B cell (primary cell): ENCODE measurements around the gene PTGER2. TPM values are rescaled to one million over a fixed set of nuclear protein-coding genes. Genes with fewer than 3 reads are reported as not detected.

Experiments used
- ATAC-seq: fragments of 200-7000 bp; cut with Tn5 transposase; one replicate; pipeline ENCODE4 v1.10.0; 2021; ENCODE audit warnings: low read depth, mild to moderate bottlenecking, moderate number of reproducible peaks, moderate library complexity
- CTCF ChIA-PET: fragments of 350-600 bp; sonication (Branson Sonifier 250); formaldehyde crosslinking; loops from one replicate; lab custom pipeline; 2021; ENCODE audit warnings: antibody characterized with exemption, inconsistent platforms; lab: Charles Lee
- POLR2A ChIA-PET: fragments of 350-600 bp; sonication (Branson Sonifier 250); formaldehyde crosslinking; loops from one replicate; lab custom pipeline; 2021; ENCODE audit warnings: antibody characterized with exemption; lab: Charles Lee
- DNase-seq: peaks from one replicate; pipeline ENCODE4 v3.0.0; 2013
- H2AFZ ChIP-seq: 2 replicates; pipeline ENCODE4 v1.6.1; 2012; ENCODE audit warnings: mild to moderate bottlenecking, low read depth, low read length; ENCODE audit not compliant: insufficient read depth, poor library complexity, severe bottlenecking
- H3K27ac ChIP-seq, 2 donors: 1 replicate in 1 of 2; 2 replicates in 1 of 2; pipeline ENCODE4 v1.5.1; 2012 to 2013; ENCODE audit warnings: low read length in 2 of 2, mild to moderate bottlenecking in 2 of 2, moderate library complexity in 1 of 2
- H3K27me3 ChIP-seq, 4 experiments: fragments of 200-600 bp in 1 of 4; sonication (generic) in 1 of 4; replicated peaks in 1 of 4; 1 replicate in 2 of 4; 2 replicates in 2 of 4; pipeline versions ENCODE4 v1.6.1 to v1.7.0; 2013 to 2016; ENCODE audit warnings: low read length in 3 of 4, mild to moderate bottlenecking in 2 of 4, mixed read lengths in 1 of 4, moderate library complexity in 1 of 4; ENCODE audit not compliant: insufficient read depth in 4 of 4, control insufficient read depth in 3 of 4; ENCODE audit errors: control extremely low read depth in 1 of 4
- H3K36me3 ChIP-seq, 2 experiments: replicated peaks in 1 of 2; 1 replicate in 1 of 2; 2 replicates in 1 of 2; pipeline versions ENCODE4 v1.6.1 to v1.7.1; 2013; ENCODE audit warnings: low read length in 1 of 2; ENCODE audit not compliant: insufficient read depth in 2 of 2, control insufficient read depth in 1 of 2; ENCODE audit errors: control extremely low read depth in 1 of 2, extremely low read depth in 1 of 2
- H3K4me1 ChIP-seq, 2 donors: fragments of 200-600 bp in 1 of 2; sonication (generic) in 1 of 2; 1 replicate in 1 of 2; 2 replicates in 1 of 2; pipeline versions ENCODE4 v1.5.1 to v1.6.1; 2013 to 2017; ENCODE audit warnings: low read length in 2 of 2; ENCODE audit not compliant: control insufficient read depth in 2 of 2, insufficient read depth in 2 of 2
- H3K4me2 ChIP-seq: replicated peaks from 2 replicates; pipeline ENCODE3; 2012; ENCODE audit warnings: mild to moderate bottlenecking, low read depth, low read length; ENCODE audit not compliant: poor library complexity, severe bottlenecking
- H3K4me3 ChIP-seq, 5 experiments: fragments of 200-600 bp in 1 of 5; sonication (generic) in 1 of 5; 1 replicate in 3 of 5; 2 replicates in 2 of 5; pipeline versions ENCODE4 v1.5.1 to v1.7.0; 2011 to 2016; ENCODE audit warnings: low read length in 4 of 5, mild to moderate bottlenecking in 4 of 5, low read depth in 2 of 5, control low read depth in 1 of 5, moderate library complexity in 1 of 5; ENCODE audit not compliant: insufficient read depth in 1 of 5; ENCODE audit errors: control extremely low read depth in 1 of 5, extremely low read depth in 1 of 5
- H3K79me2 ChIP-seq: fragments of 200-600 bp; sonication (generic); one replicate; pipeline ENCODE4 v1.6.0; 2016; ENCODE audit warnings: low read length; ENCODE audit not compliant: control insufficient read depth, insufficient read depth
- H3K9ac ChIP-seq: fragments of 200-600 bp; sonication (generic); 2 replicates; pipeline ENCODE4 v1.6.1; 2017; ENCODE audit warnings: mild to moderate bottlenecking, low read length, moderate library complexity
- H3K9me3 ChIP-seq, 3 donors: one replicate each; pipeline versions ENCODE4 v1.6.1 to v1.7.1; 2013; ENCODE audit warnings: low read length in 2 of 3; ENCODE audit not compliant: control insufficient read depth in 2 of 3, insufficient read depth in 1 of 3; ENCODE audit errors: control extremely low read depth in 1 of 3
- H4K20me1 ChIP-seq: 2 replicates; pipeline ENCODE4 v1.6.0; 2012; ENCODE audit warnings: mild to moderate bottlenecking, low read length; ENCODE audit not compliant: insufficient read depth, control insufficient read depth, poor library complexity, severe bottlenecking
- H3K27ac Mint-ChIP-seq: one replicate; pipeline ENCODE4 v1.8.0; 2021; ENCODE audit warnings: mixed read lengths
- H3K27me3 Mint-ChIP-seq: one replicate; pipeline ENCODE4 v1.8.0; 2021; ENCODE audit warnings: mixed read lengths
- H3K4me1 Mint-ChIP-seq: one replicate; pipeline ENCODE4 v1.8.0; 2021; ENCODE audit warnings: mixed read lengths
- H3K4me3 Mint-ChIP-seq: one replicate; pipeline ENCODE4 v1.8.0; 2021; ENCODE audit warnings: mixed read lengths
- H3K9me3 Mint-ChIP-seq: one replicate; pipeline ENCODE4 v1.8.0; 2022; ENCODE audit warnings: mixed read lengths; ENCODE audit not compliant: insufficient read depth
- CTCF ChIP-seq: fragments of 200-600 bp; IDR thresholded peaks from one replicate; pipeline ENCODE4 v1.8.0; 2022; ENCODE audit warnings: antibody characterized with exemption, mild to moderate bottlenecking
- EZH2 ChIP-seq: IDR thresholded peaks from 2 replicates; pipeline ENCODE4 v1.6.1; 2012; ENCODE audit warnings: borderline replicate concordance, low read depth, mild to moderate bottlenecking, moderate library complexity, low read length; ENCODE audit not compliant: insufficient read depth, poor library complexity, severe bottlenecking
- WGBS: methylation state at CpG from one replicate; pipeline ENCODE4 v1.1.5; 2013; ENCODE audit warnings: missing lambda C conversion rate; ENCODE audit not compliant: insufficient coverage; 5-methylcytosine and 5-hydroxymethylcytosine counted together
- intact Hi-C: fragments of 100-400 bp; cut with micrococcal nuclease; formaldehyde crosslinking; loops from one replicate; pipeline ENCODE4 v1.10.0; 2022
- polyA plus RNA-seq: library from polyadenylated mRNA; depleted of rRNA; stranded (reverse); fragments of >200 nt; gene quantifications from 2 replicates; pipeline ENCODE4 v1.2.3, GENCODE V29; 2012
- total RNA-seq, 2 donors: library from RNA; stranded (reverse); fragments of 120-200 nt in 1 of 2; gene quantifications; 1 replicate in 1 of 2; 2 replicates in 1 of 2; pipeline versions ENCODE4 v1.2.3 to v1.2.4, GENCODE V29; 2013 to 2022

Gene PTGER2
- total and polyA plus RNA-seq, 2 donors (not counting 1 experiment from before 2014, with no cell fraction given): 0.32 to 0.92 TPM

GRCh38 chr14:52325126-52325525, 11.0 kb downstream of the PTGER2 start:
- Mint-ChIP-seq H3K27ac (peak overlapping the region; percentile 69), H3K4me1 (peaks cover 23% of the 10 kb centered on the region), H3K27me3 (peaks cover 28% of the 10 kb centered on the region), H3K4me3 (peak overlapping the region; percentile 33), H3K9me3 (peaks cover 9% of the 10 kb centered on the region)
- H3K4me1 ChIP-seq: peaks cover 22 to 23% of the 10 kb centered on the region in 2 donors
- no peaks in the 10 kb centered on the region for H4K20me1 ChIP-seq
- no peaks in the 10 kb centered on the region for H3K36me3 ChIP-seq
- ChIA-PET POLR2A (no interaction called here), CTCF (interaction anchor here (1.1 to 1.3 kb wide), 2 partner anchors 8 to 25 kb away, joined by 3 read pairs; no protein-coding TSS in a partner anchor)
- H3K79me2 ChIP-seq: no peaks in the 10 kb centered on the region
- TF ChIP-seq CTCF (no peak), EZH2 (no peak)
- DNase-seq (peak; percentile 76), ATAC-seq (peak; percentile 96)
- peaks cover 2 to 20% (median 10%) of the 10 kb centered on the region in 3 donors for H3K9me3 ChIP-seq
- WGBS: 0% methylated on average over 1 of the region's 3 CpGs
- H2AFZ ChIP-seq: no peak overlapping the region
- H3K9ac ChIP-seq: no peak overlapping the region
- H3K4me2 ChIP-seq: peak overlapping the region; percentile 25
- peaks cover 0 to 19% (median 13%) of the 10 kb centered on the region in 4 experiments for H3K27me3 ChIP-seq
- intact Hi-C loops: loop anchor here (1.0 to 2.0 kb wide), 2 partner anchors 228 to 404 kb away; partner anchors contain the start of genes GPR137C and TXNDC16
- no peak overlapping the region for H3K27ac ChIP-seq
- H3K4me3 ChIP-seq: no peak overlapping the region

- no peaks in the 10 kb centered on the region for H3K36me3 ChIP-seq
- peaks cover 23% of the 10 kb centered on the region for H3K4me1 Mint-ChIP-seq
- intact Hi-C loops: loop anchor here (1.0 to 2.0 kb wide), 2 partner anchors 227 to 404 kb away; partner anchors contain the start of genes GPR137C and TXNDC16
- WGBS: 100% methylated on average over 1 of the region's 3 CpGs
- peak overlapping the region; percentile 9 for H3K4me2 ChIP-seq
- H3K27ac ChIP-seq: no peak overlapping the region
- H3K4me3 Mint-ChIP-seq: peak overlapping the region; percentile 33
- no peaks in the 10 kb centered on the region for H3K79me2 ChIP-seq
- H3K27me3 Mint-ChIP-seq: peaks cover 29% of the 10 kb centered on the region
- peaks cover 9% of the 10 kb centered on the region for H3K9me3 Mint-ChIP-seq
- CTCF ChIA-PET: interaction anchor here (1.1 kb wide), 1 partner anchor 9 kb away, joined by 3 read pairs; no protein-coding TSS in a partner anchor
- TF ChIP-seq EZH2 (no peak), CTCF (no peak)
- POLR2A ChIA-PET: no interaction called here
- no peak overlapping the region for H2AFZ ChIP-seq
- H3K27ac Mint-ChIP-seq: peak overlapping the region; percentile 69
- H4K20me1 ChIP-seq: no peaks in the 10 kb centered on the region
- peaks cover 0 to 20% (median 10%) of the 10 kb centered on the region in 3 donors for H3K9me3 ChIP-seq
- ATAC-seq: no peak
- H3K27me3 ChIP-seq: peaks cover 0 to 19% (median 10%) of the 10 kb centered on the region in 4 experiments
- peaks cover 22 to 23% of the 10 kb centered on the region in 2 donors for H3K4me1 ChIP-seq
- H3K4me3 ChIP-seq: no peak overlapping the region
- no peak for DNase-seq
- H3K9ac ChIP-seq: no peak overlapping the region
These were observed 11.5 kb downstream of the PTGER2 start for GRCh38 chr14:52325630-52326029.
